Fibroblast of the aortic adventitia (primary cell): ENCODE measurements around the gene TMEM205. TPM values are rescaled to one million over a fixed set of nuclear protein-coding genes. Genes with fewer than 3 reads are reported as not detected.
"Not testable (repeated sequence)": the region's sequence is repeated elsewhere in the genome, so short reads cannot be mapped to it uniquely, and the experiment has no call there.

Experiments used
- DNase-seq: peaks from one replicate; pipeline ENCODE4 v3.0.0-alpha.2; 2010; ENCODE audit warnings: low read depth
- H3K4me3 ChIP-seq: 2 replicates; pipeline ENCODE4 v1.5.1; 2011; ENCODE audit warnings: low read depth, mild to moderate bottlenecking, control low read depth, low read length, moderate library complexity
- CTCF ChIP-seq: IDR thresholded peaks from 2 replicates; pipeline ENCODE4 v1.5.1; 2011; ENCODE audit warnings: mild to moderate bottlenecking, low read length, control low read depth, inconsistent platforms; ENCODE audit not compliant: insufficient read depth
- total RNA-seq: library from RNA; depleted of rRNA; stranded (reverse); fragments of >200 nt; gene quantifications from 2 replicates; pipeline ENCODE4 v1.2.3, GENCODE V29; 2012; ENCODE audit warnings: low replicate concordance

Gene TMEM205
- total RNA-seq, 1 donor = 79.6 TPM

- DNase-seq = no peak
- TF ChIP-seq CTCF = no peak
- H3K4me3 ChIP-seq = no peak overlapping the region
Measured at GRCh38 chr19:11361037-11361770, 15.1 kb upstream of the TMEM205 start.

- no peak overlapping the region for H3K4me3 ChIP-seq
- no peak for DNase-seq
- no peak for TF ChIP-seq CTCF
Measured at GRCh38 chr19:11359421-11359820, 13.4 kb upstream of the TMEM205 start.

- DNase-seq = no peak
- no peak for TF ChIP-seq CTCF
- H3K4me3 ChIP-seq = peak overlapping the region; percentile 18
Measured at GRCh38 chr19:11356676-11357550, 10.8 kb upstream of the TMEM205 start.

- DNase-seq = no peak
- no peak for TF ChIP-seq CTCF
- peak overlapping the region; percentile 94 for H3K4me3 ChIP-seq
Measured at GRCh38 chr19:11356074-11356397, 10.0 kb upstream of the TMEM205 start.

GRCh38 chr19:11355160-11356073, 9.3 kb upstream of the TMEM205 start, which contains the start of gene PLPPR2:
Gene PLPPR2 (plus strand): TSS chr19:11355432. CDS start chr19:11357674, 2,242 bp downstream.
- peak; percentile 79 for DNase-seq
- TF ChIP-seq CTCF = no peak
- peak within 1 kb of the TSS; percentile 94 for H3K4me3 ChIP-seq

- H3K4me3 ChIP-seq, DNase-seq: not testable (repeated sequence)
Measured at GRCh38 chr19:11354102-11354501, 8.0 kb upstream of the TMEM205 start.

GRCh38 chr19:11349171-11349570, 3.1 kb upstream of the TMEM205 start:
- DNase-seq = no peak
- H3K4me3 ChIP-seq = no peak overlapping the region
- no peak for TF ChIP-seq CTCF
